GM12891 (cell line): ENCODE results near the gene PEX6.
"Not testable (repeated sequence)": the region's sequence is repeated elsewhere in the genome, so short reads cannot be mapped to it uniquely, and the experiment has no call there.

ENCODE experiments used
- DNase-seq: peaks from one replicate; pipeline ENCODE4 v3.0.0; 2011; ENCODE audit warnings: low spot score; ENCODE audit not compliant: insufficient read length
- FAIRE-seq: peaks from 2 replicates; lab custom pipeline; 2011; peaks lifted over from hg19 to GRCh38; lab: Jason Lieb, UNC
- PAX5 ChIP-seq: IDR thresholded peaks from 2 replicates; pipeline ENCODE4 v1.6.1; 2011; ENCODE audit warnings: low read length, moderate library complexity, mild to moderate bottlenecking; ENCODE audit not compliant: insufficient read depth, severe bottlenecking
- POLR2A ChIP-seq: IDR thresholded peaks from 2 replicates; pipeline ENCODE4 v1.6.1; 2011; ENCODE audit warnings: low read depth, low read length, control low read depth
- POLR2AphosphoS5 ChIP-seq: IDR thresholded peaks from 2 replicates; pipeline ENCODE4 v1.6.1; 2011; ENCODE audit warnings: low read depth, low read length, control low read depth
- POU2F2 ChIP-seq: IDR thresholded peaks from 2 replicates; pipeline ENCODE4 v1.6.1; 2011; ENCODE audit warnings: low read depth, mild to moderate bottlenecking, control low read depth, low read length, moderate library complexity
- SPI1 ChIP-seq: IDR thresholded peaks from 2 replicates; pipeline ENCODE4 v1.6.1; 2011; ENCODE audit warnings: low read depth, low read length, control low read depth
- TAF1 ChIP-seq: IDR thresholded peaks from 2 replicates; pipeline ENCODE4 v1.6.1; 2011; ENCODE audit warnings: low read depth, low read length, control low read depth

The PEX6 gene

DNA sequence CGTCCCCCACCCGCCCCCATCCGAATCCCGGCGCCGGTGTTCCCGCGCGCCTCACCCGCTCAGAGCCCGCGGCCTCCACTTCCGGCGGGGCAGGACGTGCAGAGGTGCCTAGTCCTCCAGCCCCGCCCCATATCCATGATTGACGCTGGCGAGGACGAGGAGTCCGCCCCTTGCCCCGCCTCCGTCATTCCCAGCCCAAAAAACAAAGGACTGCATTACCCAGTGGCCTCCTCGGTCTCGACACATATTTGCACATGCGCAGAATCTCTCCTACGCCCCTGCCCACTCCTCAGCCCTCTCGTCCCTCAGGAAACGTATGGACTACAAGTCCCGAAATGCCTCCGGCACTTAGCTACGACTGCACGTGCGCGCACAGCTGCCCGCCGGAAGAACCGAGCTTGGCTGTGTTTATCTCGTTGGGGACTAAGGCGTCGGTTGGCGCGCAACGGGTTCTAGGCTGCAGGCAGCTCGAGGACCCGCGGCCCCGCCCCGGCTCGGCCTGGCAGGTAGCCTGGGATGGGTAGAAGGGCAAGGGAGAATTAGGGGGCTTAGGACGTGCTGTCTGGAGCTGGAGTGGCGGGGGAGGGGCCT, 35.0 kb upstream of the PEX6 start, which contains the start of the genes KLHDC3 and MEA1:
TSS of gene KLHDC3 (plus strand) at position 407 of the 591 bp plus-strand sequence. CDS start 2,944 bp downstream, outside the sequence.
TSS of gene MEA1 (minus strand) at position 104 of the 591 bp plus-strand sequence. CDS start 133 bp downstream, outside the sequence.
- no peak for TF ChIP-seq POLR2AphosphoS5
- no peak for TF ChIP-seq POLR2A
- no peak for TF ChIP-seq PAX5
- TF ChIP-seq SPI1, result no peak
- no peak for TF ChIP-seq POU2F2
- TF ChIP-seq TAF1, result no peak
- FAIRE-seq (peak; percentile 99), DNase-seq (peak; percentile 97)

DNA sequence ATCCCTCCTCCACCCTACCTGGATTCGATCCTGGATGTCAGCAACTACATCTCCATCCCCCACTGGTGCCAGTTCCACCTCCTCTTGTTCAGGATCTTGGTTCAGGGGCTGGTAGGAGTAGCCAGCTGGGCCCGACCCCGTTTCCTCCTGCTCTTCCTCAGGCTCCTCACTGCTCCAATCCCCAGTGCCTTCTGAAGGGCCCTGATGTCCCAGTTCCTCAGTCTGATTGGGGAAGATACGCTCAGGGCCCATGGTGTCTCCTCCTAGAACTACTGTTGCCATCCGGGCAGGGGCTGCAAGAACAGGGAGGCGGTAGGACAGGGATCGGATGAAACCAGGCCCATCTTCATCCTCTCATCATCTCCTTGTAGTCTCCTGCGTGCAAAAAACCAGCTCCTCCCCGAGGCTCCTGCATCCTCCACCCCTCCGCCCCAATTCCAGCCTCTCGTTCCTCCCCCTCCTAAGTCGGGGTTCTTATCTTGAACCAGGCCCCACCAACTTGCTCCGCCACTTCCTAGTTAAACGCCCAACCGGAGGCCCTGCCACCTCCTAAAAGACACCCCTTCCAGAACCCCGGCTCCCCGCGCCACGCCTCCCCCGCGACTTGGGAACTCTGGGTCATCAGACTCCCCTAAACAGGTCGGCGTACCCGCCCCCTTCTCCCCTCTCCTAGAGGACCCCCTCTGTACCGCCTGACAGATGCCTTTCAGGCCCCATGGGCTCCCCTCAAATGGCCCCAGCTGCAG, 34.3 kb upstream of the PEX6 start:
- no peak for TF ChIP-seq POLR2AphosphoS5
- no peak for TF ChIP-seq POLR2A
- no peak for TF ChIP-seq PAX5
- no peak for TF ChIP-seq POU2F2
- TF ChIP-seq SPI1, result no peak
- TF ChIP-seq TAF1, result no peak; the same call in 1 of the 2 replicates
- DNase-seq (peak; percentile 24), FAIRE-seq (no peak)

DNA sequence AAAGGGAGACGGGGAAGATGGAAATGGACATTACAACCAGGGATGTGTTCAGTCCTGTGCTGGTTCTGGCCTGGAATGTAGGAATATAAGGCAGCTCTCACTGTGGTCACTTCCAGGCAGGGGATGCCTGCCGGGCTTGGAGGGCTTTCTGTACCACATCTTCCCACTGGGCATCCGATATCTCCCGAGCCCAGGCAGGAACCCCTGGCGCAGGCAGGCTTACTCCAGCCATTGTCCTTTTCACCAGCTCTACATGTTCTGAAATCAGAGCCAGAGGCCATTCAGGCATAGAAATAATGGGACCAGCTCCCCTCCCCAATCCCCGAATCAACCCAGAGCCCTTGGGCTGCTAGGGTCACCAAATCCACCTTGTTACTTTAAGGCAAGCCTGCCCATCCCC, 33.4 kb upstream of the PEX6 start:
- FAIRE-seq (no peak), DNase-seq (no peak)
- TF ChIP-seq POLR2A (no peak), SPI1 (no peak), POLR2AphosphoS5 (no peak), PAX5 (no peak), TAF1 (no peak), POU2F2 (no peak)

DNA sequence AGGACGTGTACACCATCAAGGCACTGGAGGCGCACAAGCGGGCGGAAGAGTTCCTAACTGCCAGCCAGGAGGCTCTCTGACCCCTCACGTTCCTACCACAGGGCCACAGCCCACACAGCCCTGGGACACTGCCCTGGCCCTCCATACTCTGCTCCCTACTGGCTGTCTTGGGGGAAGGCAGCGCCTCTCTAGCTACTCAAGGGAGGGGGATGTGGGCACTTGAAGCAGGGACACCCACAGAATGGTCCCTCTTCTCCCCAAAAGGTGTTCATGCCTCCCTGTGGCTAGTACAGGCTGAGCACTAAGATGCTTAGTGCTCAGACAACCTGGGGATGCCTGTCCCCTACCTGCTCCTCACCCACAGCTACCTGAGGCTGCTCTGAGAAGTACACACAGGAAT, 32.2 kb upstream of the PEX6 start:
- no peak for DNase-seq
- no peak for TF ChIP-seq PAX5
- TF ChIP-seq POLR2AphosphoS5, result no peak
- no peak for TF ChIP-seq POLR2A
- TF ChIP-seq SPI1, result no peak
- no peak for TF ChIP-seq TAF1
- TF ChIP-seq POU2F2, result no peak
- no peak for FAIRE-seq

DNA sequence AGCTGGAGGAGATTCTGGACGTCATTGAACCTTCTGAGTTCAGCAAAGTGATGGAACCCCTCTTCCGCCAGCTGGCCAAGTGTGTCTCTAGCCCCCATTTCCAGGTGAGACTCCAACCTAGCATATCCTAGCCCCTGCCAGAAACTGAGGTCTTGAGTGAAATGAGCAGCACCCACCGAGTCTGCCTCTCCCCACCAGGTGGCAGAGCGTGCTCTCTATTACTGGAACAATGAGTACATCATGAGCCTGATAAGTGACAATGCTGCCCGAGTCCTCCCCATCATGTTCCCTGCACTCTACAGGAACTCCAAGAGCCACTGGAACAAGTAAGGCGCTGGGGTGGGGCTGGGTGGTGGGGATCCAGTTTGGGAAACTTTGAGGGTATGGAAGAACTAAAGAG, 30.1 kb upstream of the PEX6 start:
- DNase-seq, result peak; percentile 28
- peak; percentile 84 for FAIRE-seq
- TF ChIP-seq POLR2AphosphoS5, result no peak
- no peak for TF ChIP-seq SPI1
- no peak for TF ChIP-seq POU2F2
- no peak for TF ChIP-seq POLR2A
- TF ChIP-seq PAX5, result no peak
- TF ChIP-seq TAF1, result no peak

GRCh38 chr6:43007126-43007525, 28.1 kb upstream of the PEX6 start:
- no peak for DNase-seq
- no peak for TF ChIP-seq POLR2A
- no peak for TF ChIP-seq PAX5
- TF ChIP-seq SPI1, result no peak
- TF ChIP-seq TAF1, result no peak
- TF ChIP-seq POU2F2, result no peak
- no peak for TF ChIP-seq POLR2AphosphoS5
- FAIRE-seq, result no peak

- DNase-seq (no peak), FAIRE-seq (no peak)
These were observed 27.3 kb upstream of the PEX6 start for GRCh38 chr6:43006251-43006650.

DNA sequence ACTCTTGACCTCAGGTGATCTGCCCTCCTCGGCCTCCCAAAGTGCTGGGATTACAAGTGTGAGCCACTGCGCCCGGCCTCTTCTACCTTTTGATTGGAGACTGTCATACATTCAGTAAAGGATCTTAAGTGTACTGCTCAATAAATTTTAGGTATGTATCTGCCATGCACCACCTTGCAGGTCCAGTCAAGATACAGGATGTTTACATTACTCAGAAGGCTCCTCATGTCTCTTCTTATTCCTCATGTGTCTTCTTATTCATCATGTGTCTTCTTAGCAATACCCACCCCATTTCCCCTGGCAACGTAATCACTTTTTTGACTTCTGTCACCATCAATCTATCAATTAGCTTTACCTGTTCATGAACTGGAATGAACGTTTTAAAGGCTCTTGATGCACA, 26.9 kb upstream of the PEX6 start:
- FAIRE-seq (peak; percentile 64), DNase-seq (no peak)
- TF ChIP-seq TAF1, result no peak
- no peak for TF ChIP-seq PAX5
- TF ChIP-seq POLR2AphosphoS5, result no peak
- no peak for TF ChIP-seq SPI1
- no peak for TF ChIP-seq POLR2A
- TF ChIP-seq POU2F2, result no peak

More at GRCh38 chr6:43006251-43006650, 27.3 kb upstream of the PEX6 start:
- no peak for TF ChIP-seq PAX5
- no peak for TF ChIP-seq SPI1
- TF ChIP-seq POLR2A, result no peak
- TF ChIP-seq POU2F2, result no peak
- no peak for TF ChIP-seq TAF1
- no peak for TF ChIP-seq POLR2AphosphoS5

GRCh38 chr6:43001843-43002242, 22.9 kb upstream of the PEX6 start:
- no peak for DNase-seq
- no peak for FAIRE-seq
- TF ChIP-seq SPI1, result no peak
- no peak for TF ChIP-seq POLR2A
- TF ChIP-seq POLR2AphosphoS5, result no peak
- TF ChIP-seq TAF1, result no peak
- no peak for TF ChIP-seq PAX5
- TF ChIP-seq POU2F2, result no peak

GRCh38 chr6:42998205-42998604, 19.2 kb upstream of the PEX6 start:
- not testable (repeated sequence) for DNase-seq, FAIRE-seq
